ENCODE data around the gene CHD5.

GRCh38 chr1:6149597-6149996 lies 30.5 kb downstream of the CHD5 start:
- TF ChIP-seq CTCF (IDR thresholded peaks at IDR 0.05) (no peak), POLR2A (IDR thresholded peaks at IDR 0.05) (no peak), POLR2AphosphoS5 (IDR thresholded peaks at IDR 0.05) (no peak)
